Measurements from ENCODE around the gene DNAJC7.
"Not testable (repeated sequence)": the region's sequence is repeated elsewhere in the genome, so short reads cannot be mapped to it uniquely, and the experiment has no call there.

Gene DNAJC7

GRCh38 chr17:41948762-41949460 is 68.3 kb downstream of the DNAJC7 start:
- DNase-seq = no peak

GRCh38 chr17:41944943-41945342 is 72.3 kb downstream of the DNAJC7 start:
- DNase-seq = no peak

- no peak for DNase-seq
Measured at GRCh38 chr17:41943492-41943891, 73.7 kb downstream of the DNAJC7 start.

- DNase-seq = no peak
Measured at GRCh38 chr17:41942626-41943373, 74.4 kb downstream of the DNAJC7 start.

GRCh38 chr17:41941168-41941567 is 76.1 kb downstream of the DNAJC7 start:
- DNase-seq = no peak

- DNase-seq = no peak
Measured at GRCh38 chr17:41939693-41940090, 77.5 kb downstream of the DNAJC7 start.

GRCh38 chr17:41939044-41939692 is 78.1 kb downstream of the DNAJC7 start:
- no peak for DNase-seq

GRCh38 chr17:41937970-41938954 is 79.0 kb downstream of the DNAJC7 start:
- no peak for DNase-seq

- DNase-seq = no peak
Measured at GRCh38 chr17:41935641-41936040, 81.6 kb downstream of the DNAJC7 start.

GRCh38 chr17:41932816-41933389 is 84.3 kb downstream of the DNAJC7 start:
- DNase-seq = peak; percentile 76

- not testable (repeated sequence) for DNase-seq
Measured at GRCh38 chr17:41931715-41932114, 85.5 kb downstream of the DNAJC7 start.

GRCh38 chr17:41930833-41931156 is 86.4 kb downstream of the DNAJC7 start:
- not testable (repeated sequence) for DNase-seq

- DNase-seq = peak; percentile 98
Measured at GRCh38 chr17:41930009-41930832, 87.0 kb downstream of the DNAJC7 start, which contains the start of gene ODAD4. Gene ODAD4, plus strand, starts transcription at chr17:41930617. Its CDS starts 107 bp downstream, at chr17:41930724.

- DNase-seq = no peak
Measured at GRCh38 chr17:41928693-41929251, 88.5 kb downstream of the DNAJC7 start.

Measured in suppressor macrophage treated with lipopolysaccharide for 4 hours (primary cell).